ENCODE results near the gene KDM3A. TPM values are rescaled to one million over a fixed set of nuclear protein-coding genes. Genes with fewer than 3 reads are reported as not detected.

The KDM3A gene
- total RNA-seq, 1 experiment from 2014 or later, result 34.2 TPM

DNA sequence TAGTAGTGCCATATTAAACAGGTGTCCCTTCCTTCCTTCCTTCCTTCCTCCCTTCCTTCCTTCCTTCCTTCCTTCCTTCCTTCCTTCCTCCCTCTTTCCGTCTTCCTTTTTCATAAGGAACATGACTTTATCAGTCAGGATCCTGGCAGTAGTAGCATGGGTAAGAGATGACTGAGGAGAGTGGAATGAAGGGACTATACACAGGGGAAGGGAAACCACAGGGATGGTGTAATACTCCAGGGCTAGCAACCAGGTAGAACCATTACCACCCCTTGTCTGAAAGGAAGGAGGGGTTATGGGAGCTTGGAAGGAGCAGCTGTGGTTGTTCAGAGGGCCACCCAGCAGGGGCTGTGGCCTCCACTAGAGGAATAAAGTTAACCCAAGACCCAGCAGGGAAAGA is 23.2 kb upstream of the KDM3A start:
- H3K36me3 Mint-ChIP-seq, result no peaks in the 10 kb centered on the region
- no peak for ATAC-seq
- DNase-seq (ENCODE audit: low spot score), result no peak
- no peak overlapping the region for H3K27ac Mint-ChIP-seq
- TF ChIP-seq, protein P1, sequence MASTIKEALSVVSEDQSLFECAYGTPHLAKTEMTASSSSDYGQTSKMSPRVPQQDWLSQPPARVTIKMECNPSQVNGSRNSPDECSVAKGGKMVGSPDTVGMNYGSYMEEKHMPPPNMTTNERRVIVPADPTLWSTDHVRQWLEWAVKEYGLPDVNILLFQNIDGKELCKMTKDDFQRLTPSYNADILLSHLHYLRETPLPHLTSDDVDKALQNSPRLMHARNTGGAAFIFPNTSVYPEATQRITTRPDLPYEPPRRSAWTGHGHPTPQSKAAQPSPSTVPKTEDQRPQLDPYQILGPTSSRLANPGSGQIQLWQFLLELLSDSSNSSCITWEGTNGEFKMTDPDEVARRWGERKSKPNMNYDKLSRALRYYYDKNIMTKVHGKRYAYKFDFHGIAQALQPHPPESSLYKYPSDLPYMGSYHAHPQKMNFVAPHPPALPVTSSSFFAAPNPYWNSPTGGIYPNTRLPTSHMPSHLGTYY (CRISPR knock-in tag; IDR thresholded peaks at IDR 0.05), result no peak
- TF ChIP-seq NR3C1 (CRISPR knock-in tag; conservative IDR thresholded peaks at IDR 0.05; ENCODE audit: low read depth) (no peak), ATF1 (CRISPR knock-in tag; IDR thresholded peaks at IDR 0.05) (no peak), ZNF263 (CRISPR knock-in tag; IDR thresholded peaks at IDR 0.05; ENCODE audit: low read depth) (no peak), KAT7 (CRISPR knock-in tag; IDR thresholded peaks at IDR 0.05; ENCODE audit: borderline replicate concordance) (no peak), ZNF423 (CRISPR knock-in tag; IDR thresholded peaks at IDR 0.05) (no peak)
- TF ChIP-seq, protein P2, sequence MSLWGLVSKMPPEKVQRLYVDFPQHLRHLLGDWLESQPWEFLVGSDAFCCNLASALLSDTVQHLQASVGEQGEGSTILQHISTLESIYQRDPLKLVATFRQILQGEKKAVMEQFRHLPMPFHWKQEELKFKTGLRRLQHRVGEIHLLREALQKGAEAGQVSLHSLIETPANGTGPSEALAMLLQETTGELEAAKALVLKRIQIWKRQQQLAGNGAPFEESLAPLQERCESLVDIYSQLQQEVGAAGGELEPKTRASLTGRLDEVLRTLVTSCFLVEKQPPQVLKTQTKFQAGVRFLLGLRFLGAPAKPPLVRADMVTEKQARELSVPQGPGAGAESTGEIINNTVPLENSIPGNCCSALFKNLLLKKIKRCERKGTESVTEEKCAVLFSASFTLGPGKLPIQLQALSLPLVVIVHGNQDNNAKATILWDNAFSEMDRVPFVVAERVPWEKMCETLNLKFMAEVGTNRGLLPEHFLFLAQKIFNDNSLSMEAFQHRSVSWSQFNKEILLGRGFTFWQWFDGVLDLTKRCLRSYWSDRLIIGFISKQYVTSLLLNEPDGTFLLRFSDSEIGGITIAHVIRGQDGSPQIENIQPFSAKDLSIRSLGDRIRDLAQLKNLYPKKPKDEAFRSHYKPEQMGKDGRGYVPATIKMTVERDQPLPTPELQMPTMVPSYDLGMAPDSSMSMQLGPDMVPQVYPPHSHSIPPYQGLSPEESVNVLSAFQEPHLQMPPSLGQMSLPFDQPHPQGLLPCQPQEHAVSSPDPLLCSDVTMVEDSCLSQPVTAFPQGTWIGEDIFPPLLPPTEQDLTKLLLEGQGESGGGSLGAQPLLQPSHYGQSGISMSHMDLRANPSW (CRISPR knock-in tag; conservative IDR thresholded peaks at IDR 0.05; ENCODE audit: low read depth), result no peak
- TF ChIP-seq, protein P3, sequence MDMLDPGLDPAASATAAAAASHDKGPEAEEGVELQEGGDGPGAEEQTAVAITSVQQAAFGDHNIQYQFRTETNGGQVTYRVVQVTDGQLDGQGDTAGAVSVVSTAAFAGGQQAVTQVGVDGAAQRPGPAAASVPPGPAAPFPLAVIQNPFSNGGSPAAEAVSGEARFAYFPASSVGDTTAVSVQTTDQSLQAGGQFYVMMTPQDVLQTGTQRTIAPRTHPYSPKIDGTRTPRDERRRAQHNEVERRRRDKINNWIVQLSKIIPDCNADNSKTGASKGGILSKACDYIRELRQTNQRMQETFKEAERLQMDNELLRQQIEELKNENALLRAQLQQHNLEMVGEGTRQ (CRISPR knock-in tag; IDR thresholded peaks at IDR 0.05), result no peak
- TF ChIP-seq, protein P4, sequence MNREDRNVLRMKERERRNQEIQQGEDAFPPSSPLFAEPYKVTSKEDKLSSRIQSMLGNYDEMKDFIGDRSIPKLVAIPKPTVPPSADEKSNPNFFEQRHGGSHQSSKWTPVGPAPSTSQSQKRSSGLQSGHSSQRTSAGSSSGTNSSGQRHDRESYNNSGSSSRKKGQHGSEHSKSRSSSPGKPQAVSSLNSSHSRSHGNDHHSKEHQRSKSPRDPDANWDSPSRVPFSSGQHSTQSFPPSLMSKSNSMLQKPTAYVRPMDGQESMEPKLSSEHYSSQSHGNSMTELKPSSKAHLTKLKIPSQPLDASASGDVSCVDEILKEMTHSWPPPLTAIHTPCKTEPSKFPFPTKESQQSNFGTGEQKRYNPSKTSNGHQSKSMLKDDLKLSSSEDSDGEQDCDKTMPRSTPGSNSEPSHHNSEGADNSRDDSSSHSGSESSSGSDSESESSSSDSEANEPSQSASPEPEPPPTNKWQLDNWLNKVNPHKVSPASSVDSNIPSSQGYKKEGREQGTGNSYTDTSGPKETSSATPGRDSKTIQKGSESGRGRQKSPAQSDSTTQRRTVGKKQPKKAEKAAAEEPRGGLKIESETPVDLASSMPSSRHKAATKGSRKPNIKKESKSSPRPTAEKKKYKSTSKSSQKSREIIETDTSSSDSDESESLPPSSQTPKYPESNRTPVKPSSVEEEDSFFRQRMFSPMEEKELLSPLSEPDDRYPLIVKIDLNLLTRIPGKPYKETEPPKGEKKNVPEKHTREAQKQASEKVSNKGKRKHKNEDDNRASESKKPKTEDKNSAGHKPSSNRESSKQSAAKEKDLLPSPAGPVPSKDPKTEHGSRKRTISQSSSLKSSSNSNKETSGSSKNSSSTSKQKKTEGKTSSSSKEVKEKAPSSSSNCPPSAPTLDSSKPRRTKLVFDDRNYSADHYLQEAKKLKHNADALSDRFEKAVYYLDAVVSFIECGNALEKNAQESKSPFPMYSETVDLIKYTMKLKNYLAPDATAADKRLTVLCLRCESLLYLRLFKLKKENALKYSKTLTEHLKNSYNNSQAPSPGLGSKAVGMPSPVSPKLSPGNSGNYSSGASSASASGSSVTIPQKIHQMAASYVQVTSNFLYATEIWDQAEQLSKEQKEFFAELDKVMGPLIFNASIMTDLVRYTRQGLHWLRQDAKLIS (CRISPR knock-in tag; IDR thresholded peaks at IDR 0.05; ENCODE audit: borderline replicate concordance), result no peak
- CTCF ChIA-PET, result no interaction called here
- H3K4me3 Mint-ChIP-seq, result no peak overlapping the region
- H3K9me3 Mint-ChIP-seq, result peaks cover 17% of the 10 kb centered on the region
- POLR2A ChIA-PET, result no interaction called here
- H3K27me3 Mint-ChIP-seq (ENCODE audit: low read depth), result peaks cover 8% of the 10 kb centered on the region
- H3K4me1 Mint-ChIP-seq, result peaks cover 9% of the 10 kb centered on the region

DNA sequence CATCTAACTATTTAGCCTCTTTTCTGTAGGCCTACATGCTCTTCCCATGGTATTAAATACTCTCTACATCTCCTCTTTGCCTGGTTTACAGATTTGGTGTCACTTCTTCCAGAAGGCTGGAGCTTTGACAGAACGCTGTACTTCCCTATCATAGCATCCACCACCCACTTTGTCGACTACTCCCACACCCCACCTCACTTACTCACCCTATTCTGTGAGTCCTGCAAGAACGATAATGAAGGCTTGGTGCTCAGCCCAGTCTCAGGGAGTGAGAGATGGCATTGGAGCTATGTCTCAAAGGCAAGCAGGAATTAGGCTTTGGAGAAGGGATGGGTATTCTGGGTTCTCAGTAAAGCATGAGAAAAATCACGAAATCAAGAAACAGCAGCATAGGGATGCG is 20.3 kb upstream of the KDM3A start:
- POLR2A ChIA-PET, result no interaction called here
- Mint-ChIP-seq H3K4me1 (no peaks in the 10 kb centered on the region; the same call in 1 of the 2 replicates), H3K36me3 (no peaks in the 10 kb centered on the region), H3K9me3 (peaks cover 16% of the 10 kb centered on the region), H3K4me3 (no peak overlapping the region), H3K27me3 (ENCODE audit: low read depth) (peaks cover 10% of the 10 kb centered on the region), H3K27ac (no peak overlapping the region)
- CTCF ChIA-PET, result interaction anchor here (0.6 kb wide), 1 partner anchor 1206 kb away, joined by 6 read pairs; no protein-coding TSS in a partner anchor
- DNase-seq (ENCODE audit: low spot score) (no peak), ATAC-seq (no peak)
- TF ChIP-seq NFE2L1 (CRISPR knock-in tag; IDR thresholded peaks at IDR 0.05) (no peak), ZNF232 (CRISPR knock-in tag; IDR thresholded peaks at IDR 0.05) (no peak), NR2C2 (CRISPR knock-in tag; IDR thresholded peaks at IDR 0.05) (no peak), FOXJ3 (CRISPR knock-in tag; IDR thresholded peaks at IDR 0.05; ENCODE audit: borderline replicate concordance) (no peak), ZNF317 (CRISPR knock-in tag; IDR thresholded peaks at IDR 0.05; ENCODE audit: borderline replicate concordance, low read depth) (no peak)

DNA sequence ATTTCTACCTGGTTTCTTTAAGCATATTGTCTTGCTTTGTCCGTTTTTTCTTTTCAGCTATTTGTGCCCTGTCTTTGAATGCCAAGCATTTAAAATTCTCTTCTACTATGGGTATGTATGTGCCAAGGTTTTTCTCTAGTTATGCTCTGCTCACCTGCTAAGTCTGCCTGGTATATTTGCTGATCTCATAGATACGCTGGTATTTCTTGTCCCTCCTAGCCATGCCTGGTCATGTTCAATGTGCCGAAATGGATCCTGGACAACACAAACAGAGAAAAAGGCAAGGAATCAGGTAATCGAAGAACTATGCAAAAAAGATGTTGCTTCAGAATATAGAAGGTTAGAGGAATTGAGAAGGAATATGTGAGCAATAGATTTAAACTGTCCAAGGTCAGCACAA is 14.9 kb upstream of the KDM3A start:
- no peak overlapping the region for H3K4me3 Mint-ChIP-seq
- H3K27me3 Mint-ChIP-seq (ENCODE audit: low read depth), result peaks cover 15% of the 10 kb centered on the region
- ATAC-seq (no peak), DNase-seq (ENCODE audit: low spot score) (no peak)
- H3K36me3 Mint-ChIP-seq, result no peaks in the 10 kb centered on the region
- H3K27ac Mint-ChIP-seq, result no peak overlapping the region
- POLR2A ChIA-PET, result no interaction called here
- H3K9me3 Mint-ChIP-seq, result peaks cover 25% of the 10 kb centered on the region
- 0 out of 2 replicates have a peak, but pooled peaks cover 3% of the 10 kb centered on the region for H3K4me1 Mint-ChIP-seq
- CTCF ChIA-PET, result no interaction called here
- TF ChIP-seq NR2C2 (CRISPR knock-in tag; IDR thresholded peaks at IDR 0.05), result no peak
- TF ChIP-seq, protein P5, sequence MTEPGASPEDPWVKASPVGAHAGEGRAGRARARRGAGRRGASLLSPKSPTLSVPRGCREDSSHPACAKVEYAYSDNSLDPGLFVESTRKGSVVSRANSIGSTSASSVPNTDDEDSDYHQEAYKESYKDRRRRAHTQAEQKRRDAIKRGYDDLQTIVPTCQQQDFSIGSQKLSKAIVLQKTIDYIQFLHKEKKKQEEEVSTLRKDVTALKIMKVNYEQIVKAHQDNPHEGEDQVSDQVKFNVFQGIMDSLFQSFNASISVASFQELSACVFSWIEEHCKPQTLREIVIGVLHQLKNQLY (CRISPR knock-in tag; IDR thresholded peaks at IDR 0.05), result no peak
- TF ChIP-seq, protein P6, sequence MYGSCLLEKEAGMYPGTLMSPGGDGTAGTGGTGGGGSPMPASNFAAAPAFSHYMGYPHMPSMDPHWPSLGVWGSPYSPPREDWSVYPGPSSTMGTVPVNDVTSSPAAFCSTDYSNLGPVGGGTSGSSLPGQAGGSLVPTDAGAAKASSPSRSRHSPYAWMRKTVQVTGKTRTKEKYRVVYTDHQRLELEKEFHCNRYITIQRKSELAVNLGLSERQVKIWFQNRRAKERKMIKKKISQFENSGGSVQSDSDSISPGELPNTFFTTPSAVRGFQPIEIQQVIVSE (CRISPR knock-in tag; IDR thresholded peaks at IDR 0.05; ENCODE audit: borderline replicate concordance), result no peak
- TF ChIP-seq, protein P1 (CRISPR knock-in tag; IDR thresholded peaks at IDR 0.05), result no peak

Measured in WTC11 (cell line).